MM.1S (cell line): ENCODE measurements around the gene NPAS1.

Source experiments
- CTCF ChIP-seq: fragments of 300-600 bp; sonication (generic); IDR thresholded peaks from 2 replicates; pipeline ENCODE4 v1.5.1; 2016; ENCODE audit warnings: antibody characterized with exemption, low read length, mixed read lengths
- EZH2 ChIP-seq: fragments of 300-600 bp; sonication (generic); optimal IDR thresholded peaks from 2 replicates; pipeline ENCODE3; 2017; ENCODE audit warnings: low read depth, mild to moderate bottlenecking, antibody characterized with exemption, low read length, mixed read lengths
- EZH2phosphoT487 ChIP-seq: fragments of 300-600 bp; sonication (generic); IDR thresholded peaks from 2 replicates; pipeline ENCODE4 v1.6.1; 2018; ENCODE audit warnings: antibody characterized with exemption, low read length

GRCh38 chr19:47005873-47006272, 13.8 kb upstream of the NPAS1 start:
- TF ChIP-seq CTCF (no peak), EZH2phosphoT487 (no peak), EZH2 (no peak)
